ENCODE measurements around the gene GPC4. TPM values are rescaled to one million over a fixed set of nuclear protein-coding genes. Genes with fewer than 3 reads are reported as not detected.

The GPC4 gene
- polyA plus RNA-seq, 3 donors: 0.03 to 0.59 (median 0.27) TPM

- no peaks in the 10 kb centered on the region for H4K20me1 ChIP-seq (ENCODE audit: insufficient read depth, low read length)
- no peaks in the 10 kb centered on the region for H3K36me3 ChIP-seq (replicated peaks in 1 of 2; ENCODE audit: control insufficient read depth in 1 of 2, insufficient read depth in 2 of 2, low read length in 2 of 2)
- peaks cover 0 to 5% (median 0%) of the 10 kb centered on the region in 3 donors for H3K27me3 Mint-ChIP-seq (ENCODE audit: low read depth in 3 of 3)
- peaks cover 0 to 7% (median 0%) of the 10 kb centered on the region in 7 donors for H3K9me3 Mint-ChIP-seq
- no peak for TF ChIP-seq CTCF (IDR thresholded peaks at IDR 0.05)
- intact Hi-C loops (cut with micrococcal nuclease): no loop called here
- no peaks in the 10 kb centered on the region for H3K27me3 ChIP-seq (ENCODE audit: control insufficient read depth in 2 of 2, insufficient read depth in 2 of 2, low read length in 2 of 2)
- H3K4me3 ChIP-seq (replicated peaks in 1 of 3; ENCODE audit: low read depth in 2 of 3, low read length in 3 of 3): no peak overlapping the region
- no peak for DNase-seq
- no peak overlapping the region for H2AFZ ChIP-seq (ENCODE audit: insufficient read depth, low read depth, low read length, poor library complexity, severe bottlenecking)
- no peaks in the 10 kb centered on the region for H3K79me2 ChIP-seq (ENCODE audit: insufficient read depth, low read length)
- H3K27ac ChIP-seq (ENCODE audit: low read depth in 1 of 2, low read length in 2 of 2): no peak overlapping the region
- H3K9me3 ChIP-seq (replicated peaks in 1 of 2; ENCODE audit: control insufficient read depth in 1 of 2, insufficient read depth in 1 of 2, low read length in 2 of 2): no peaks in the 10 kb centered on the region
- WGBS (ENCODE audit: insufficient coverage): no CpG with 5 or more reads among the region's 3 CpGs
- H3K9ac ChIP-seq (ENCODE audit: insufficient read depth, low read length, poor library complexity, severe bottlenecking): no peak overlapping the region
- H3K4me1 Mint-ChIP-seq: no peaks in the 10 kb centered on the region
- no peaks in the 10 kb centered on the region for H3K36me3 Mint-ChIP-seq
- no peaks in the 10 kb centered on the region for H3K4me1 ChIP-seq (ENCODE audit: control insufficient read depth in 1 of 2, insufficient read depth in 2 of 2, low read length in 2 of 2)
- H3K27ac Mint-ChIP-seq: no peak overlapping the region
- no peak overlapping the region for H3K4me2 ChIP-seq (replicated peaks; ENCODE audit: extremely low read depth, low read length, poor library complexity, severe bottlenecking)
- H3K4me3 Mint-ChIP-seq: no peak overlapping the region
Observed at GRCh38 chrX:133376422-133376821, 38.9 kb downstream of the GPC4 start.

GRCh38 chrX:133375615-133376340 lies 39.5 kb downstream of the GPC4 start:
- Mint-ChIP-seq H3K36me3 (no peaks in the 10 kb centered on the region), H3K27ac (no peak overlapping the region), H3K9me3 (peaks cover 0 to 7% (median 0%) of the 10 kb centered on the region in 7 donors), H3K4me3 (no peak overlapping the region), H3K4me1 (no peaks in the 10 kb centered on the region), H3K27me3 (ENCODE audit: low read depth in 3 of 3) (peaks cover 0 to 5% (median 0%) of the 10 kb centered on the region in 3 donors)
- no peak for TF ChIP-seq CTCF (IDR thresholded peaks at IDR 0.05)
- H4K20me1 ChIP-seq (ENCODE audit: insufficient read depth, low read length): no peaks in the 10 kb centered on the region
- no peaks in the 10 kb centered on the region for H3K36me3 ChIP-seq (replicated peaks in 1 of 2; ENCODE audit: control insufficient read depth in 1 of 2, insufficient read depth in 2 of 2, low read length in 2 of 2)
- no peak overlapping the region for H3K27ac ChIP-seq (ENCODE audit: low read depth in 1 of 2, low read length in 2 of 2)
- H3K4me3 ChIP-seq (replicated peaks in 1 of 3; ENCODE audit: low read depth in 2 of 3, low read length in 3 of 3): no peak overlapping the region
- no peaks in the 10 kb centered on the region for H3K9me3 ChIP-seq (replicated peaks in 1 of 2; ENCODE audit: control insufficient read depth in 1 of 2, insufficient read depth in 1 of 2, low read length in 2 of 2)
- intact Hi-C loops (cut with micrococcal nuclease): no loop called here
- no peaks in the 10 kb centered on the region for H3K4me1 ChIP-seq (ENCODE audit: control insufficient read depth in 1 of 2, insufficient read depth in 2 of 2, low read length in 2 of 2)
- H3K79me2 ChIP-seq (ENCODE audit: insufficient read depth, low read length): no peaks in the 10 kb centered on the region
- no peak overlapping the region for H3K4me2 ChIP-seq (replicated peaks; ENCODE audit: extremely low read depth, low read length, poor library complexity, severe bottlenecking)
- DNase-seq: no peak
- H3K27me3 ChIP-seq (ENCODE audit: control insufficient read depth in 2 of 2, insufficient read depth in 2 of 2, low read length in 2 of 2): no peaks in the 10 kb centered on the region
- 90% methylated on average over 2 of the region's 7 CpGs for WGBS (ENCODE audit: insufficient coverage)
- no peak overlapping the region for H2AFZ ChIP-seq (ENCODE audit: insufficient read depth, low read depth, low read length, poor library complexity, severe bottlenecking)
- H3K9ac ChIP-seq (ENCODE audit: insufficient read depth, low read length, poor library complexity, severe bottlenecking): no peak overlapping the region

Measured in CD14-positive monocyte (primary cell).